Osteoblast (primary cell): ENCODE data around the gene CDC14B. TPM values are rescaled to one million over a fixed set of nuclear protein-coding genes. Genes with fewer than 3 reads are reported as not detected.

ENCODE experiments used
- DNase-seq: peaks from one replicate; pipeline ENCODE4 v3.0.0; 2011; ENCODE audit warnings: low spot score, mixed read lengths; ENCODE audit not compliant: insufficient read length; ENCODE audit errors: missing footprints
- H2AFZ ChIP-seq: 2 replicates; pipeline ENCODE4 v1.6.0; 2011; ENCODE audit warnings: mild to moderate bottlenecking, low read length
- H3K27ac ChIP-seq: 2 replicates; pipeline ENCODE4 v1.5.1; 2011; ENCODE audit warnings: mild to moderate bottlenecking, low read depth, low read length, moderate library complexity
- H3K27me3 ChIP-seq: 2 replicates; pipeline ENCODE4 v1.6.0; 2012; ENCODE audit warnings: mild to moderate bottlenecking, control low read depth, inconsistent platforms, low read length, moderate library complexity; ENCODE audit not compliant: insufficient read depth
- H3K36me3 ChIP-seq: 2 replicates; pipeline ENCODE4 v1.5.1; 2011; ENCODE audit warnings: mild to moderate bottlenecking, low read length, control low read depth, moderate library complexity; ENCODE audit not compliant: insufficient read depth
- H3K4me1 ChIP-seq: 2 replicates; pipeline ENCODE4 v1.5.1; 2011; ENCODE audit warnings: mild to moderate bottlenecking, low read length, control low read depth, moderate library complexity; ENCODE audit not compliant: insufficient read depth
- H3K4me2 ChIP-seq: 2 replicates; pipeline ENCODE4 v1.6.0; 2011; ENCODE audit warnings: mild to moderate bottlenecking, low read length; ENCODE audit not compliant: insufficient read depth
- H3K4me3 ChIP-seq: fragments of 200-600 bp; sonication (generic); 3 replicates; pipeline ENCODE4 v1.5.1; 2012; ENCODE audit warnings: mild to moderate bottlenecking, low read length, inconsistent platforms; ENCODE audit not compliant: insufficient read depth
- H3K79me2 ChIP-seq: 2 replicates; pipeline ENCODE4 v1.6.0; 2012; ENCODE audit warnings: mild to moderate bottlenecking, low read length, control low read depth, inconsistent platforms; ENCODE audit not compliant: insufficient read depth
- H3K9me3 ChIP-seq: 2 replicates; pipeline ENCODE4 v1.5.1; 2011; ENCODE audit warnings: low read depth, low read length, control low read depth
- H4K20me1 ChIP-seq: 2 replicates; pipeline ENCODE4 v1.6.0; 2012; ENCODE audit warnings: mild to moderate bottlenecking, low read length, control low read depth; ENCODE audit not compliant: insufficient read depth
- CTCF ChIP-seq: IDR thresholded peaks from 2 replicates; pipeline ENCODE4 v1.5.1; 2011; ENCODE audit warnings: mild to moderate bottlenecking, low read depth, low read length, moderate library complexity; ENCODE audit errors: extremely low read depth
- total RNA-seq: library from RNA; depleted of rRNA; stranded (reverse); fragments of >200 nt; gene quantifications from 2 replicates; pipeline ENCODE4 v1.2.3, GENCODE V29; 2012

Gene CDC14B
- total RNA-seq, 1 donor, result 43.4 TPM

- H3K36me3 ChIP-seq, result peaks cover 7% of the 10 kb centered on the region
- TF ChIP-seq CTCF, result no peak
- H3K4me1 ChIP-seq, result peaks cover 38% of the 10 kb centered on the region
- H3K27ac ChIP-seq, result peak overlapping the region; percentile 95
- H3K4me3 ChIP-seq, result peak overlapping the region; percentile 43
- no peaks in the 10 kb centered on the region for H3K27me3 ChIP-seq
- peak; percentile 92 for DNase-seq
- H3K79me2 ChIP-seq, result no peaks in the 10 kb centered on the region
- H3K9me3 ChIP-seq, result no peaks in the 10 kb centered on the region
- H2AFZ ChIP-seq, result peak overlapping the region; percentile 27
- H3K4me2 ChIP-seq, result peak overlapping the region; percentile 77
- H4K20me1 ChIP-seq, result no peaks in the 10 kb centered on the region
These were observed 105.4 kb downstream of the CDC14B start for GRCh38 chr9:96514108-96514799.

GRCh38 chr9:96513622-96514021, 106.0 kb downstream of the CDC14B start:
- peak overlapping the region; percentile 95 for H3K27ac ChIP-seq
- H2AFZ ChIP-seq, result no peak overlapping the region
- no peak overlapping the region for H3K4me3 ChIP-seq
- H3K4me2 ChIP-seq, result peak overlapping the region; percentile 77
- H3K4me1 ChIP-seq, result peaks cover 35% of the 10 kb centered on the region
- no peaks in the 10 kb centered on the region for H3K79me2 ChIP-seq
- H4K20me1 ChIP-seq, result no peaks in the 10 kb centered on the region
- H3K36me3 ChIP-seq, result peaks cover 9% of the 10 kb centered on the region
- TF ChIP-seq CTCF, result no peak
- H3K9me3 ChIP-seq, result no peaks in the 10 kb centered on the region
- peak; percentile 85 for DNase-seq
- H3K27me3 ChIP-seq, result no peaks in the 10 kb centered on the region

GRCh38 chr9:96512240-96512639, 107.4 kb downstream of the CDC14B start:
- Histone ChIP-seq H3K79me2 (no peaks in the 10 kb centered on the region), H3K4me3 (no peak overlapping the region), H3K27me3 (no peaks in the 10 kb centered on the region), H2AFZ (no peak overlapping the region), H3K36me3 (peaks cover 9% of the 10 kb centered on the region), H4K20me1 (no peaks in the 10 kb centered on the region), H3K4me2 (no peak overlapping the region), H3K27ac (no peak overlapping the region), H3K4me1 (peaks cover 35% of the 10 kb centered on the region), H3K9me3 (no peaks in the 10 kb centered on the region)
- TF ChIP-seq CTCF, result no peak
- DNase-seq, result no peak

GRCh38 chr9:96510258-96510657, 109.4 kb downstream of the CDC14B start:
- H3K27ac ChIP-seq, result no peak overlapping the region
- no peak for TF ChIP-seq CTCF
- H3K4me1 ChIP-seq, result peaks cover 22% of the 10 kb centered on the region

More at GRCh38 chr9:96510258-96510657, 109.4 kb downstream of the CDC14B start:
- Histone ChIP-seq H4K20me1 (no peaks in the 10 kb centered on the region), H3K79me2 (no peaks in the 10 kb centered on the region), H3K27me3 (no peaks in the 10 kb centered on the region), H3K4me2 (no peak overlapping the region), H2AFZ (no peak overlapping the region), H3K36me3 (peaks cover 9% of the 10 kb centered on the region), H3K4me3 (no peak overlapping the region), H3K9me3 (no peaks in the 10 kb centered on the region)
- no peak for DNase-seq
